K562 (cell line): ENCODE results near the gene SLC4A9.
A peak's percentile ranks its signal among the peaks of the same experiment; 100 is the strongest.

Experiments
- BCL6 ChIP-seq: fragments of 250-450 bp; sonication (Bioruptor Pico); IDR thresholded peaks from 2 replicates; pipeline ENCODE4 v1.4.0; 2020
- CBFB ChIP-seq: sonication (generic); formaldehyde crosslinking; IDR thresholded peaks from 2 replicates; pipeline ENCODE4 v1.4.0; 2020; ENCODE audit warnings: mild to moderate bottlenecking, missing genetic modification reagents
- CHD1 ChIP-seq: fragments of 200-600 bp; sonication (generic); IDR thresholded peaks from one replicate; pipeline ENCODE4 v1.6.1; 2012; ENCODE audit warnings: mild to moderate bottlenecking, moderate library complexity, low read length, inconsistent platforms
- ESRRA ChIP-seq: fragments of 450-650 bp; IDR thresholded peaks from 2 replicates; pipeline ENCODE4 v1.6.1; 2014; ENCODE audit warnings: low read depth, mild to moderate bottlenecking, moderate library complexity, borderline replicate concordance
- GATAD2B ChIP-seq: fragments of 450-650 bp; IDR thresholded peaks from 2 replicates; pipeline ENCODE4 v1.6.1; 2017; ENCODE audit warnings: mild to moderate bottlenecking, borderline replicate concordance
- JUN ChIP-seq, 2 experiments: sonication (generic) in 1 of 2; formaldehyde crosslinking in 1 of 2; IDR thresholded peaks; 2 replicates each; pipeline versions ENCODE4 v1.6.1 to v1.8.0; 2012 to 2022; ENCODE audit warnings: borderline replicate concordance in 2 of 2, mild to moderate bottlenecking in 2 of 2, improper control_type of control experiment in 1 of 2, low read depth in 1 of 2, low read length in 1 of 2, missing genetic modification reagents in 1 of 2
- KDM1A ChIP-seq, 2 experiments: fragments of 450-650 bp; IDR thresholded peaks; 2 replicates each; pipeline ENCODE4 v1.6.1; 2016; ENCODE audit warnings: mild to moderate bottlenecking in 2 of 2
- MAFF ChIP-seq: IDR thresholded peaks from 2 replicates; pipeline ENCODE4 v1.6.1; 2012; ENCODE audit warnings: low read length, improper control_type of control experiment
- MYC ChIP-seq, 2 experiments: fragments of 250-450 bp in 1 of 2; sonication (Bioruptor Pico) in 1 of 2; IDR thresholded peaks; 2 replicates each; pipeline versions ENCODE4 v1.5.1 to v1.6.1; 2012 to 2021; ENCODE audit warnings: low read depth in 2 of 2, borderline replicate concordance in 1 of 2, improper control_type of control experiment in 1 of 2, low read length in 1 of 2, mild to moderate bottlenecking in 1 of 2, moderate library complexity in 1 of 2
- TAF1 ChIP-seq: IDR thresholded peaks from 2 replicates; pipeline ENCODE4 v1.6.1; 2011; ENCODE audit warnings: mild to moderate bottlenecking, low read length, moderate library complexity; ENCODE audit not compliant: insufficient read depth, control insufficient read depth, severe bottlenecking; ENCODE audit errors: extremely low read depth
- TBL1XR1 ChIP-seq, 2 experiments: IDR thresholded peaks; 2 replicates each; pipeline ENCODE4 v1.6.1; 2012; ENCODE audit warnings: improper control_type of control experiment in 2 of 2, low read length in 2 of 2, mild to moderate bottlenecking in 1 of 2
- TOE1 ChIP-seq, 2 experiments: fragments of 450-650 bp in 1 of 2; sonication (generic) in 1 of 2; formaldehyde crosslinking in 1 of 2; IDR thresholded peaks; 2 replicates each; pipeline versions ENCODE4 v1.7.1 to v1.8.0; 2016 to 2022; ENCODE audit warnings: borderline replicate concordance in 2 of 2, mild to moderate bottlenecking in 2 of 2, antibody characterized with exemption in 1 of 2, inconsistent platforms in 1 of 2, low read depth in 1 of 2, missing genetic modification reagents in 1 of 2, moderate library complexity in 1 of 2
- ZNF695 ChIP-seq: fragments of 450-650 bp; formaldehyde crosslinking; IDR thresholded peaks from 2 replicates; pipeline ENCODE4 v1.4.0; 2020; ENCODE audit warnings: mild to moderate bottlenecking, moderate library complexity
- TF ChIP-seq, protein P1 (sequence below): sonication (generic); formaldehyde crosslinking; IDR thresholded peaks from 2 replicates; pipeline ENCODE4 v1.8.0; 2022; ENCODE audit warnings: mild to moderate bottlenecking, missing genetic modification reagents

DNA sequence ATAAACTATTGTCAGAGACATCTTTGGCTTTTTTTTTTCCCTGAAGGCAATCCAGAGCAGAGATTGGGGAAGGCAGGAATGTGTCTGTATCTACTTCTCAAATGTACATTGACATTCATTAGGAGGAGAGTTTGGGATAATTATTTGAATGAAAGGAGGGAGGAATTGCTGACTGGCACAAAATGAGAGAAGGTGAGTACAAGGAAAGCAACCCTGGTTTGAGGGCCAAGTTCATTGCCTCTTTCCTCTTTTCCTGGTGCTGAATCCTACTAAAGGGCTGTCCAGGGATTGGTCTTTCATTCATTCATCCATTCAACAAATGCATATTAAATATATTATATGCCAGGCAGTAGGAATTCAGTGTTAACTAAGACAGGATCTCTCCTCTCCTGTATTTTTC lies 22.9 kb downstream of the SLC4A9 start:
- TF ChIP-seq KDM1A (IDR thresholded peaks at IDR 0.05), result no peak
- no peak for TF ChIP-seq ESRRA
- no peak for TF ChIP-seq GATAD2B
- TF ChIP-seq MAFF, result peak; percentile 66
- no peak for TF ChIP-seq TBL1XR1 (IDR thresholded peaks at IDR 0.05; ENCODE audit: low read length in 2 of 2)
- no peak for TF ChIP-seq CBFB (CRISPR knock-in tag)
- no peak for TF ChIP-seq TOE1 (IDR thresholded peaks at IDR 0.05; ENCODE audit: borderline replicate concordance)
- TF ChIP-seq TOE1 (CRISPR knock-in tag; IDR thresholded peaks at IDR 0.05; ENCODE audit: borderline replicate concordance, low read depth), result no peak
- no peak for TF ChIP-seq BCL6 (CRISPR knock-in tag)
- no peak for TF ChIP-seq JUN (IDR thresholded peaks at IDR 0.05; ENCODE audit: borderline replicate concordance, low read depth, low read length)
- no peak for TF ChIP-seq JUN (CRISPR knock-in tag; IDR thresholded peaks at IDR 0.05; ENCODE audit: borderline replicate concordance)
- no peak for TF ChIP-seq MYC (IDR thresholded peaks at IDR 0.05; ENCODE audit: low read depth, low read length)
- TF ChIP-seq MYC (CRISPR knock-in tag; IDR thresholded peaks at IDR 0.05; ENCODE audit: borderline replicate concordance, low read depth), result no peak
- TF ChIP-seq, protein P1, sequence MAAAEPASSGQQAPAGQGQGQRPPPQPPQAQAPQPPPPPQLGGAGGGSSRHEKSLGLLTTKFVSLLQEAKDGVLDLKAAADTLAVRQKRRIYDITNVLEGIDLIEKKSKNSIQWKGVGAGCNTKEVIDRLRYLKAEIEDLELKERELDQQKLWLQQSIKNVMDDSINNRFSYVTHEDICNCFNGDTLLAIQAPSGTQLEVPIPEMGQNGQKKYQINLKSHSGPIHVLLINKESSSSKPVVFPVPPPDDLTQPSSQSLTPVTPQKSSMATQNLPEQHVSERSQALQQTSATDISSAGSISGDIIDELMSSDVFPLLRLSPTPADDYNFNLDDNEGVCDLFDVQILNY, result no peak
- TF ChIP-seq CHD1, result no peak
- no peak for TF ChIP-seq ZNF695 (CRISPR knock-in tag)
- TF ChIP-seq TAF1, result no peak
